Spleen (tissue), 11 donors: ENCODE measurements around the gene DNAH9. TPM values are rescaled to one million over a fixed set of nuclear protein-coding genes. Genes with fewer than 3 reads are reported as not detected.
A peak's percentile ranks its signal among the peaks of the same experiment; 100 is the strongest.

Source experiments
- DNase-seq: peaks from one replicate; pipeline ENCODE4 v3.0.0-alpha.2; 2020
- H3K27ac ChIP-seq, 8 donors: fragments of 200-600 bp; sonication (generic) in 7 of 8; 1 replicate in 4 of 8; 2 replicates in 4 of 8; pipeline versions ENCODE4 v1.5.0 to v1.8.0; 2016 to 2021; ENCODE audit warnings: inconsistent platforms in 4 of 8, mild to moderate bottlenecking in 4 of 8, moderate library complexity in 1 of 8
- H3K27me3 ChIP-seq, 7 donors: fragments of 200-600 bp; sonication (generic) in 6 of 7; replicated peaks in 1 of 7; 1 replicate in 4 of 7; 2 replicates in 3 of 7; pipeline versions ENCODE4 v1.5.0 to v1.8.0; 2016 to 2021; ENCODE audit warnings: inconsistent platforms in 3 of 7, mild to moderate bottlenecking in 1 of 7
- H3K36me3 ChIP-seq, 6 donors: fragments of 200-600 bp; sonication (generic) in 5 of 6; 1 replicate in 4 of 6; 2 replicates in 2 of 6; pipeline versions ENCODE4 v1.5.0 to v1.8.0; 2016 to 2021; ENCODE audit warnings: inconsistent platforms in 2 of 6
- H3K4me1 ChIP-seq, 6 donors: fragments of 200-600 bp; sonication (generic) in 5 of 6; 1 replicate in 3 of 6; 2 replicates in 3 of 6; pipeline versions ENCODE4 v1.5.0 to v1.8.0; 2016 to 2021; ENCODE audit warnings: inconsistent platforms in 3 of 6
- H3K4me3 ChIP-seq, 8 donors: fragments of 200-600 bp; sonication (generic) in 7 of 8; 1 replicate in 4 of 8; 2 replicates in 4 of 8; pipeline versions ENCODE4 v1.5.0 to v1.8.0; 2016 to 2021; ENCODE audit warnings: inconsistent platforms in 4 of 8, mild to moderate bottlenecking in 4 of 8, moderate library complexity in 2 of 8
- H3K9me3 ChIP-seq, 8 donors: fragments of 200-600 bp; sonication (generic) in 7 of 8; 1 replicate in 4 of 8; 2 replicates in 4 of 8; pipeline versions ENCODE4 v1.5.0 to v1.8.0; 2016 to 2021; ENCODE audit warnings: inconsistent platforms in 4 of 8
- CTCF ChIP-seq, 11 experiments: fragments of 200-600 bp in 7 of 11; fragments of 450-650 bp in 4 of 11; sonication (generic) in 4 of 11; IDR thresholded peaks in 8 of 11; conservative IDR thresholded peaks in 3 of 11; 1 replicate in 7 of 11; 2 replicates in 4 of 11; pipeline versions ENCODE4 v1.4.0 to v1.8.0; 2016 to 2021; ENCODE audit warnings: antibody characterized with exemption in 11 of 11, inconsistent platforms in 4 of 11, mild to moderate bottlenecking in 1 of 11
- POLR2A ChIP-seq, 3 donors: fragments of 450-650 bp; IDR thresholded peaks; one replicate each; pipeline ENCODE4 v1.5.1; 2017; ENCODE audit warnings: antibody characterized with exemption in 3 of 3, mild to moderate bottlenecking in 1 of 3
- POLR2AphosphoS5 ChIP-seq, 3 donors: sonication (generic); formaldehyde crosslinking; IDR thresholded peaks; one replicate each; pipeline ENCODE4 v1.5.1; 2017; ENCODE audit warnings: antibody characterized with exemption in 3 of 3
- WGBS, 5 donors: extraction: QIAGEN DNeasy Blood & Tissue Kit in 3 of 5; methylation state at CpG; one replicate each; pipeline versions ENCODE4 v1.1.5 to v1.1.7; 2013 to 2018; 5-methylcytosine and 5-hydroxymethylcytosine counted together
- intact Hi-C: fragments of 100-400 bp; cut with DNase I; formaldehyde crosslinking; loops from one replicate; pipeline ENCODE4 v1.15.0; 2023; ENCODE audit warnings: low total_unique reads
- polyA plus RNA-seq, 3 donors: library from polyadenylated mRNA; stranded (reverse); fragments of 200-250 nt; gene quantifications; one replicate each; pipeline ENCODE4 v1.2.1, GENCODE V29; 2013
- total RNA-seq, 7 donors: library from RNA; depleted of rRNA in 3 of 7; stranded (reverse); fragments of >200 nt in 3 of 7; fragmentation: NEBNext Ultra II Directional in 4 of 7; extraction: Animal tissue kit (Norgen Biotek cat#: 25700) in 4 of 7; gene quantifications; one replicate each; pipeline versions ENCODE4 v1.1.0 to v1.2.1, GENCODE V29; 2016 to 2021
- donor health status: healthy with polysubstance abuse.
- donor health status: DM: no; HTN: no; CAD: no; lungs with moderate emphysema.
- donor health status: DM: no; HTN: no; CAD: no.
- donor health status: Bipolar disorder and iron deficiency.
- donor health status: healthy.
- donor health status: DM: no; HTN: no; CAD: no.
- donor health status: DM: yes; HTN: yes; CAD: no.

The DNAH9 gene
- total and polyA plus RNA-seq, 10 donors = 0.06 to 0.92 (median 0.22) TPM; not detected in 2

GRCh38 chr17:11701911-11702310 is 103.6 kb downstream of the DNAH9 start:
- no peaks in the 10 kb centered on the region for H3K36me3 ChIP-seq
- no peaks in the 10 kb centered on the region for H3K27me3 ChIP-seq
- intact Hi-C loops = no loop called here
- H3K4me3 ChIP-seq = no peak overlapping the region
- H3K27ac ChIP-seq = no peak overlapping the region
- H3K4me1 ChIP-seq = no peaks in the 10 kb centered on the region
- no peak for DNase-seq
- peaks cover 0 to 6% (median 0%) of the 10 kb centered on the region in 8 donors for H3K9me3 ChIP-seq
- TF ChIP-seq CTCF (IDR thresholded peaks at IDR 0.05 in 8 of 11, conservative IDR thresholded peaks at IDR 0.05 in 3 of 11) (no peak), POLR2AphosphoS5 (IDR thresholded peaks at IDR 0.05) (no peak), POLR2A (IDR thresholded peaks at IDR 0.05) (no peak)
- WGBS, 5 donors = 73 to 91% (median 79%) methylated on average over 8 of the region's 8 CpGs

DNA sequence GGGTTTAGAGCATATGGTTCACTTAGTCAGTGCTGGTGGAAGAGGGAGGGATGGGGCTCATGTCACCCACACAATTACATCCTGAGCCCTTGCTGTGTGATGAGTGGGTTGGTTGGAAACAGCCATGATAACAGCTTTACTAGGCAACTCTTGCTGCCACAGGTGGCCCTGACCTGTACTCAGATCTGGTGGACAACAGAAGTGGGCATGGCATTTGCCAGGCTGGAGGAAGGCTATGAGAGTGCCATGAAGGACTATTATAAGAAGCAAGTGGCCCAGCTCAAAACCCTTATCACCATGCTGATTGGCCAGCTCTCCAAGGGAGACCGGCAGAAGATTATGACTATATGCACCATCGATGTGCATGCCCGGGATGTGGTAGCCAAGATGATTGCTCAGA is 105.8 kb downstream of the DNAH9 start:
- TF ChIP-seq POLR2A (IDR thresholded peaks at IDR 0.05) (no peak), CTCF (IDR thresholded peaks at IDR 0.05 in 8 of 11, conservative IDR thresholded peaks at IDR 0.05 in 3 of 11) (no peak), POLR2AphosphoS5 (IDR thresholded peaks at IDR 0.05) (no peak)
- no peak overlapping the region for H3K4me3 ChIP-seq
- H3K9me3 ChIP-seq = peaks cover 0 to 4% (median 0%) of the 10 kb centered on the region in 8 donors
- no peak for DNase-seq
- H3K36me3 ChIP-seq = no peaks in the 10 kb centered on the region
- H3K27ac ChIP-seq = no peak overlapping the region
- H3K4me1 ChIP-seq = no peaks in the 10 kb centered on the region
- H3K27me3 ChIP-seq = no peaks in the 10 kb centered on the region
- WGBS, 5 donors = 93 to 98% (median 95%) methylated on average over 3 of the region's 3 CpGs
- intact Hi-C loops = no loop called here

GRCh38 chr17:11705111-11705510 is 106.8 kb downstream of the DNAH9 start:
- intact Hi-C loops = no loop called here
- TF ChIP-seq CTCF (IDR thresholded peaks at IDR 0.05 in 8 of 11, conservative IDR thresholded peaks at IDR 0.05 in 3 of 11) = no peak
- TF ChIP-seq POLR2AphosphoS5 (IDR thresholded peaks at IDR 0.05) = no peak
- TF ChIP-seq POLR2A (IDR thresholded peaks at IDR 0.05) = no peak
- Histone ChIP-seq H3K4me1 (no peaks in the 10 kb centered on the region), H3K36me3 (no peaks in the 10 kb centered on the region), H3K9me3 (peaks cover 0 to 4% (median 0%) of the 10 kb centered on the region in 8 donors), H3K27me3 (no peaks in the 10 kb centered on the region), H3K4me3 (peak overlapping the region in 1 of 8 donors; percentile 41), H3K27ac (peak overlapping the region in 1 of 8 donors; percentile 15)
- 9 to 74% (median 35%) methylated on average over 2 to 3 of the region's 3 CpGs for WGBS, 5 donors
- DNase-seq = no peak

GRCh38 chr17:11707586-11707985 is 109.3 kb downstream of the DNAH9 start:
- intact Hi-C loops = no loop called here
- no peak for DNase-seq
- H3K27ac ChIP-seq = no peak overlapping the region
- H3K4me3 ChIP-seq = no peak overlapping the region
- no peak for TF ChIP-seq POLR2A (IDR thresholded peaks at IDR 0.05)
- no peak for TF ChIP-seq POLR2AphosphoS5 (IDR thresholded peaks at IDR 0.05)
- TF ChIP-seq CTCF (IDR thresholded peaks at IDR 0.05 in 8 of 11, conservative IDR thresholded peaks at IDR 0.05 in 3 of 11) = no peak
- whole genome bisulfite sequencing, 5 donors = 76 to 92% (median 79%) methylated on average over 4 of the region's 4 CpGs
- no peaks in the 10 kb centered on the region for H3K9me3 ChIP-seq
- no peaks in the 10 kb centered on the region for H3K36me3 ChIP-seq
- no peaks in the 10 kb centered on the region for H3K27me3 ChIP-seq
- H3K4me1 ChIP-seq = no peaks in the 10 kb centered on the region
